Fibroblast of skin of abdomen (primary cell): Measurements from ENCODE around the gene EGR4. TPM values are rescaled to one million over a fixed set of nuclear protein-coding genes. Genes with fewer than 3 reads are reported as not detected.
A peak's percentile ranks its signal among the peaks of the same experiment; 100 is the strongest.

Experiments used
- DNase-seq: peaks from one replicate; pipeline ENCODE4 v3.0.0-alpha.2; 2013
- polyA plus RNA-seq, 2 experiments: library from polyadenylated mRNA; unstranded; fragments of 120-200 nt; gene quantifications; one replicate each; pipeline ENCODE4 v1.2.1, GENCODE V29; 2013; ENCODE audit not compliant: insufficient read length in 2 of 2

Gene EGR4
- not detected for polyA plus RNA-seq (2013, experiment 1 of 2; ENCODE audit: insufficient read length)
- not detected for polyA plus RNA-seq (2013, experiment 2 of 2; ENCODE audit: insufficient read length)

- peak; percentile 51 for DNase-seq
Measured at GRCh38 chr2:73293534-73294171, at the start of gene EGR4. EGR4 (minus strand) TSS chr2:73293548; CDS start chr2:73293317, 231 bp downstream.

- no peak for DNase-seq
Measured at GRCh38 chr2:73341039-73341438, 47.7 kb upstream of the EGR4 start.

GRCh38 chr2:73339201-73339600, 45.9 kb upstream of the EGR4 start:
- no peak for DNase-seq

- DNase-seq: no peak
Measured at GRCh38 chr2:73337828-73338227, 44.5 kb upstream of the EGR4 start.

- DNase-seq: no peak
Measured at GRCh38 chr2:73334620-73335019, 41.3 kb upstream of the EGR4 start.

- no peak for DNase-seq
Measured at GRCh38 chr2:73334045-73334444, 40.7 kb upstream of the EGR4 start.

- DNase-seq: no peak
Measured at GRCh38 chr2:73333564-73333963, 40.2 kb upstream of the EGR4 start.

- DNase-seq: no peak
Measured at GRCh38 chr2:73324126-73324725, 30.9 kb upstream of the EGR4 start.

GRCh38 chr2:73323551-73323950, 30.2 kb upstream of the EGR4 start:
- DNase-seq: no peak

- DNase-seq: no peak
Measured at GRCh38 chr2:73314441-73314840, 21.1 kb upstream of the EGR4 start.

GRCh38 chr2:73307720-73308119, 14.4 kb upstream of the EGR4 start:
- DNase-seq: no peak

- DNase-seq: no peak
Measured at GRCh38 chr2:73301636-73302035, 8.3 kb upstream of the EGR4 start.

- DNase-seq: no peak
Measured at GRCh38 chr2:73300926-73301325, 7.6 kb upstream of the EGR4 start.

- DNase-seq: no peak
Measured at GRCh38 chr2:73297586-73297985, 4.2 kb upstream of the EGR4 start.

GRCh38 chr2:73297151-73297559, 3.8 kb upstream of the EGR4 start:
- DNase-seq: no peak

- DNase-seq: no peak
Measured at GRCh38 chr2:73295751-73296400, 2.5 kb upstream of the EGR4 start.

- no peak for DNase-seq
Measured at GRCh38 chr2:73294239-73294638, 891 bp upstream of the EGR4 start.

GRCh38 chr2:73292906-73293533, 328 bp downstream of the EGR4 start:
- DNase-seq: no peak

GRCh38 chr2:73292316-73292905, 937 bp downstream of the EGR4 start:
- no peak for DNase-seq

GRCh38 chr2:73291461-73292315, 1.7 kb downstream of the EGR4 start:
- DNase-seq: no peak

- DNase-seq: peak; percentile 40
Measured at GRCh38 chr2:73291093-73291460, 2.3 kb downstream of the EGR4 start.
